HCT116 (cell line): ENCODE results near the gene HOXD13. TPM values are rescaled to one million over a fixed set of nuclear protein-coding genes. Genes with fewer than 3 reads are reported as not detected.

Experiments used
- ATAC-seq: fragments of 200-7000 bp; cut with Tn5 transposase; 2 replicates; pipeline ENCODE4 v1.9.1; 2020; ENCODE audit warnings: mild to moderate bottlenecking, moderate library complexity
- BruUV-seq: library from RNA; stranded (reverse); fragments of 400-500 nt; replicated peaks from 2 replicates; lab custom pipeline; 2021; lab: Mats Ljungman, UMichigan
- CTCF ChIA-PET: fragments of 300-600 bp; sonication (Branson Sonifier 250); formaldehyde crosslinking; loops from one replicate; lab custom pipeline; 2021; ENCODE audit warnings: antibody characterized with exemption; lab: Charles Lee
- POLR2A ChIA-PET: fragments of 300-600, 350-600 bp; sonication (Branson Sonifier 250); formaldehyde crosslinking; loops from one replicate; lab custom pipeline; 2021; ENCODE audit warnings: antibody characterized with exemption; lab: Charles Lee
- RAD21 ChIA-PET, 2 experiments: fragments of 300-600 bp; sonication (Branson Sonifier 250); formaldehyde crosslinking; loops; one replicate each; lab custom pipeline; 2023; ENCODE audit warnings: low total read pairs in 2 of 2; ENCODE audit not compliant: uncharacterized antibody in 2 of 2, unreplicated experiment in 2 of 2, low non-redundant PET in 1 of 2; lab: Charles Lee
- DNase-seq: peaks from one replicate; pipeline ENCODE4 v3.0.0-alpha.2; 2010; ENCODE audit warnings: low read depth, low spot score
- H2AFZ ChIP-seq: fragments of 200-600 bp; shearing (Covaris generic), sonication (generic); 2 replicates; pipeline ENCODE4 v1.6.1; 2017; ENCODE audit warnings: low read depth, mixed run types, mixed read lengths, antibody characterized with exemption, low read length; ENCODE audit not compliant: poor library complexity, severe bottlenecking
- H3K27ac ChIP-seq: 2 replicates; pipeline ENCODE4 v1.5.1; 2012; ENCODE audit warnings: low read depth, low read length
- H3K27me3 ChIP-seq: fragments of 200-600 bp; sonication (generic); 2 replicates; pipeline ENCODE4 v1.6.1; 2016; ENCODE audit warnings: mixed run types, low read length, mixed read lengths; ENCODE audit not compliant: insufficient read depth
- H3K36me3 ChIP-seq, 2 experiments: fragments of 200-500 bp in 1 of 2; fragments of 200-600 bp in 1 of 2; sonication (Bioruptor generic) in 1 of 2; sonication (generic) in 1 of 2; 2 replicates each; pipeline versions ENCODE4 v1.5.1 to v1.6.1; 2014 to 2016; ENCODE audit warnings: low read length in 2 of 2, inconsistent platforms in 1 of 2, mixed read lengths in 1 of 2, mixed run types in 1 of 2; ENCODE audit not compliant: insufficient read depth in 2 of 2, control insufficient read depth in 1 of 2
- H3K4me1 ChIP-seq, 2 experiments: fragments of 200-600 bp in 1 of 2; sonication (generic) in 1 of 2; 2 replicates each; pipeline versions ENCODE4 v1.5.1 to v1.6.1; 2012 to 2017; ENCODE audit warnings: low read length in 2 of 2, inconsistent platforms in 1 of 2, mild to moderate bottlenecking in 1 of 2, mixed read lengths in 1 of 2, mixed run types in 1 of 2, moderate library complexity in 1 of 2; ENCODE audit not compliant: insufficient read depth in 2 of 2, control insufficient read depth in 1 of 2
- H3K4me2 ChIP-seq: fragments of 200-600 bp; sonication (generic); 2 replicates; pipeline ENCODE4 v1.6.1; 2017; ENCODE audit warnings: mixed run types, low read length, mixed read lengths
- H3K4me3 ChIP-seq, 2 experiments: fragments of 200-600 bp in 1 of 2; sonication (generic) in 1 of 2; replicated peaks in 1 of 2; 2 replicates each; pipeline ENCODE4 v1.5.1; 2011 to 2016; ENCODE audit warnings: low read length in 2 of 2, control low read depth in 1 of 2, low read depth in 1 of 2, mild to moderate bottlenecking in 1 of 2, mixed read lengths in 1 of 2, mixed run types in 1 of 2
- H3K79me2 ChIP-seq: fragments of 200-600 bp; sonication (generic); 2 replicates; pipeline ENCODE4 v1.6.1; 2017; ENCODE audit warnings: mild to moderate bottlenecking, mixed run types, low read length, moderate library complexity, mixed read lengths; ENCODE audit not compliant: insufficient read depth
- H3K9ac ChIP-seq: fragments of 200-600 bp; sonication (generic); 2 replicates; pipeline ENCODE4 v1.6.1; 2016; ENCODE audit warnings: low read length, mixed read lengths
- H3K9me2 ChIP-seq: fragments of 200-600 bp; sonication (generic), shearing (Covaris generic); 2 replicates; pipeline ENCODE4 v1.6.1; 2017; ENCODE audit warnings: mixed run types, mild to moderate bottlenecking, moderate library complexity; ENCODE audit not compliant: insufficient read depth
- H3K9me3 ChIP-seq, 2 experiments: fragments of 200-500 bp in 1 of 2; fragments of 200-600 bp in 1 of 2; sonication (Bioruptor generic) in 1 of 2; sonication (generic) in 1 of 2; 2 replicates each; pipeline ENCODE4 v1.6.1; 2014 to 2017; ENCODE audit warnings: low read length in 2 of 2, mixed read lengths in 2 of 2, inconsistent platforms in 1 of 2, low read depth in 1 of 2, mild to moderate bottlenecking in 1 of 2, mixed run types in 1 of 2, moderate library complexity in 1 of 2; ENCODE audit not compliant: control insufficient read depth in 1 of 2, insufficient read depth in 1 of 2
- H4K20me1 ChIP-seq: fragments of 200-600 bp; sonication (generic), shearing (Covaris generic); 2 replicates; pipeline ENCODE4 v1.6.1; 2017; ENCODE audit warnings: mixed run types, mild to moderate bottlenecking, moderate library complexity; ENCODE audit not compliant: insufficient read depth
- CBX3 ChIP-seq: IDR thresholded peaks from 2 replicates; pipeline ENCODE4 v1.6.1; 2012; ENCODE audit warnings: low read depth
- RAD21 ChIP-seq: IDR thresholded peaks from 2 replicates; pipeline ENCODE4 v1.6.1; 2012; ENCODE audit warnings: low read depth, mild to moderate bottlenecking
- SIN3A ChIP-seq: IDR thresholded peaks from 2 replicates; pipeline ENCODE4 v1.6.1; 2012; ENCODE audit warnings: low read depth
- TCF7L2 ChIP-seq: IDR thresholded peaks from 2 replicates; pipeline ENCODE4 v1.7.0; 2011; ENCODE audit warnings: borderline replicate concordance, inconsistent platforms; ENCODE audit not compliant: insufficient read depth, insufficient read length; ENCODE audit errors: extremely low read depth
- YY1 ChIP-seq: IDR thresholded peaks from 2 replicates; pipeline ENCODE4 v1.6.1; 2011; ENCODE audit warnings: low read length, low read depth, moderate library complexity, mild to moderate bottlenecking; ENCODE audit not compliant: insufficient replicate concordance; ENCODE audit errors: extremely low read depth
- intact Hi-C: fragments of 100-400 bp; cut with micrococcal nuclease; formaldehyde crosslinking; loops from 2 replicates; pipeline ENCODE4 v1.10.0; 2022
- total RNA-seq: library from RNA; stranded (reverse); gene quantifications from one replicate; pipeline ENCODE4 v1.2.1, GENCODE V29; 2021; ENCODE audit not compliant: unreplicated experiment
- TF ChIP-seq, protein P1 (sequence below): IDR thresholded peaks from 2 replicates; pipeline ENCODE4 v1.6.1; 2012; ENCODE audit warnings: low read depth

Gene HOXD13
- total RNA-seq, 1 experiment from 2014 or later = not detected

DNA sequence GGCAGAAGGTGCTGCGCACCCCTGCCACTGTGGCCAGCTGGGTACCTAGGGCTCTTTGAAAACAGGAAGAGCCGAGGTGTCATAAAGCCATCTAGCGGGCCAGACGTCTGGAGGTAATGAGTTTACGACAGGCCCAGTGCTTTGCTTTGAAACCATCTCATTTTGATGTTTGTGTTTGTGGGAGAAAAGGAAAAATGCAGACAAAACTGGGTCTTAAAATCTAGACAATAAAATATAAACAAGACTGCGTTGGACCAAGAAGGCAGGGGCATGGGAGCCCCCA is 33.2 kb downstream of the HOXD13 start:
- intact Hi-C loops = loop anchor here (2.0 to 5.0 kb wide), 5 partner anchors 527 to 1632 kb away; no protein-coding TSS in a partner anchor
- TF ChIP-seq SIN3A (no peak), CBX3 (no peak), YY1 (no peak), RAD21 (no peak), TCF7L2 (no peak)
- TF ChIP-seq, protein P1, sequence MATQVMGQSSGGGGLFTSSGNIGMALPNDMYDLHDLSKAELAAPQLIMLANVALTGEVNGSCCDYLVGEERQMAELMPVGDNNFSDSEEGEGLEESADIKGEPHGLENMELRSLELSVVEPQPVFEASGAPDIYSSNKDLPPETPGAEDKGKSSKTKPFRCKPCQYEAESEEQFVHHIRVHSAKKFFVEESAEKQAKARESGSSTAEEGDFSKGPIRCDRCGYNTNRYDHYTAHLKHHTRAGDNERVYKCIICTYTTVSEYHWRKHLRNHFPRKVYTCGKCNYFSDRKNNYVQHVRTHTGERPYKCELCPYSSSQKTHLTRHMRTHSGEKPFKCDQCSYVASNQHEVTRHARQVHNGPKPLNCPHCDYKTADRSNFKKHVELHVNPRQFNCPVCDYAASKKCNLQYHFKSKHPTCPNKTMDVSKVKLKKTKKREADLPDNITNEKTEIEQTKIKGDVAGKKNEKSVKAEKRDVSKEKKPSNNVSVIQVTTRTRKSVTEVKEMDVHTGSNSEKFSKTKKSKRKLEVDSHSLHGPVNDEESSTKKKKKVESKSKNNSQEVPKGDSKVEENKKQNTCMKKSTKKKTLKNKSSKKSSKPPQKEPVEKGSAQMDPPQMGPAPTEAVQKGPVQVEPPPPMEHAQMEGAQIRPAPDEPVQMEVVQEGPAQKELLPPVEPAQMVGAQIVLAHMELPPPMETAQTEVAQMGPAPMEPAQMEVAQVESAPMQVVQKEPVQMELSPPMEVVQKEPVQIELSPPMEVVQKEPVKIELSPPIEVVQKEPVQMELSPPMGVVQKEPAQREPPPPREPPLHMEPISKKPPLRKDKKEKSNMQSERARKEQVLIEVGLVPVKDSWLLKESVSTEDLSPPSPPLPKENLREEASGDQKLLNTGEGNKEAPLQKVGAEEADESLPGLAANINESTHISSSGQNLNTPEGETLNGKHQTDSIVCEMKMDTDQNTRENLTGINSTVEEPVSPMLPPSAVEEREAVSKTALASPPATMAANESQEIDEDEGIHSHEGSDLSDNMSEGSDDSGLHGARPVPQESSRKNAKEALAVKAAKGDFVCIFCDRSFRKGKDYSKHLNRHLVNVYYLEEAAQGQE = no peak
- TF ChIP-seq, all 23 proteins: peak for 0
- no peaks in the 10 kb centered on the region for H3K27me3 ChIP-seq

More for the DNA sequence above, 33.2 kb downstream of the HOXD13 start:
- H3K27ac ChIP-seq = no peak overlapping the region
- RAD21 ChIA-PET = no interaction called here
- POLR2A ChIA-PET = no interaction called here
- H3K9me2 ChIP-seq = no peaks in the 10 kb centered on the region
- H3K36me3 ChIP-seq = no peaks in the 10 kb centered on the region
- no peak overlapping the region for H2AFZ ChIP-seq
- no peaks in the 10 kb centered on the region for H4K20me1 ChIP-seq
- H3K79me2 ChIP-seq = no peaks in the 10 kb centered on the region
- CTCF ChIA-PET = interaction anchor here (1.0 to 3.9 kb wide), 5 partner anchors 15 to 1023 kb away, joined by 4 to 31 read pairs (median 7); no protein-coding TSS in a partner anchor
- peaks cover 0 to 13% of the 10 kb centered on the region in 2 experiments; a peak in 2 of 4 replicates for H3K4me1 ChIP-seq
- no TSS peak for BruUV-seq
- no peak for DNase-seq
- ATAC-seq = no peak
- H3K4me2 ChIP-seq = no peak overlapping the region
- H3K4me3 ChIP-seq = no peak overlapping the region
- H3K9ac ChIP-seq = no peak overlapping the region
- H3K9me3 ChIP-seq = no peaks in the 10 kb centered on the region
